Esophagus (tissue), 2 donors: Measurements from ENCODE around the gene SLC39A11. TPM values are rescaled to one million over a fixed set of nuclear protein-coding genes. Genes with fewer than 3 reads are reported as not detected.

Experiments used
- H3K27ac ChIP-seq, 2 donors: one replicate each; pipeline ENCODE4 v1.5.1; 2013; ENCODE audit warnings: low read depth in 2 of 2, mild to moderate bottlenecking in 2 of 2, inconsistent platforms in 1 of 2, low read length in 1 of 2, moderate library complexity in 1 of 2
- H3K27me3 ChIP-seq, 2 donors: one replicate each; pipeline ENCODE4 v1.6.1; 2013; ENCODE audit warnings: low read length in 2 of 2, control low read depth in 1 of 2, mild to moderate bottlenecking in 1 of 2; ENCODE audit not compliant: insufficient read depth in 2 of 2, control insufficient read depth in 1 of 2
- H3K36me3 ChIP-seq, 2 donors: one replicate each; pipeline ENCODE4 v1.6.1; 2013; ENCODE audit warnings: low read length in 1 of 2; ENCODE audit not compliant: control insufficient read depth in 2 of 2, insufficient read depth in 2 of 2
- H3K4me1 ChIP-seq, 2 donors: one replicate each; pipeline ENCODE4 v1.6.1; 2013; ENCODE audit warnings: low read length in 1 of 2; ENCODE audit not compliant: control insufficient read depth in 2 of 2, insufficient read depth in 2 of 2
- H3K4me3 ChIP-seq, 2 donors: one replicate each; pipeline ENCODE4 v1.5.1; 2013; ENCODE audit warnings: low read length in 2 of 2, mild to moderate bottlenecking in 2 of 2, low read depth in 1 of 2, moderate library complexity in 1 of 2
- H3K9me3 ChIP-seq, 2 donors: one replicate each; pipeline ENCODE4 v1.6.1; 2013; ENCODE audit warnings: mild to moderate bottlenecking in 2 of 2, low read depth in 1 of 2, low read length in 1 of 2, moderate library complexity in 1 of 2; ENCODE audit not compliant: control insufficient read depth in 2 of 2, insufficient read depth in 1 of 2
- WGBS, 2 donors: extraction: QIAGEN DNeasy Blood & Tissue Kit; methylation state at CpG; one replicate each; pipeline ENCODE4 v1.1.7; 2013; 5-methylcytosine and 5-hydroxymethylcytosine counted together
- polyA plus RNA-seq, 2 donors: library from polyadenylated mRNA; stranded (reverse); fragments of 200-250 nt; gene quantifications; one replicate each; pipeline ENCODE4 v1.2.3, GENCODE V29; 2013
- donor health status: healthy with polysubstance abuse.
- donor health status: Bipolar disorder and iron deficiency.

Gene SLC39A11
- polyA plus RNA-seq, 2 donors: 10.6 to 11.7 TPM

DNA sequence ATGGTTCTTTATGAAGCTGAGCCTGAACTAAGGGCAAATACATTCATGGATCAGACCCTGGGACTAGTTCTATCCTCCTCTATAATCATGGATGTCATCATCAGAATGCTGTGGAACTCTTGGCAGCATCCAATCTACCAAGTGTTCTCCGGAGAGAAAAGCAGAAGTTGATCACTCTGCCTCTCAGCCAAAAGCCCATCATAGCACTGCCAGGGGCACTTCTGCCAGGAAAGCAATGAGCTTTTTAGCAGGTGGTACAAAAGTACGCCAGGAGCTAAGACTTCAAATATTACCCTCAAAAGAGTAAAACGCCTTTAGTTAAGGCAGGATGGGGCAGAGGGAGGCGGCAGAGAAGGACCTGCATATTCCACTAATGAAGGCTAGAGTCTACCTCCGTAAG lies 279.0 kb downstream of the SLC39A11 start:
- no peaks in the 10 kb centered on the region for H3K4me1 ChIP-seq
- WGBS, 2 donors: 93 to 94% methylated on average over 5 of the region's 5 CpGs
- H3K9me3 ChIP-seq: no peaks in the 10 kb centered on the region
- peaks cover 0 to 4% of the 10 kb centered on the region in 2 donors for H3K36me3 ChIP-seq
- no peak overlapping the region for H3K27ac ChIP-seq
- no peak overlapping the region for H3K4me3 ChIP-seq
- H3K27me3 ChIP-seq: no peaks in the 10 kb centered on the region

DNA sequence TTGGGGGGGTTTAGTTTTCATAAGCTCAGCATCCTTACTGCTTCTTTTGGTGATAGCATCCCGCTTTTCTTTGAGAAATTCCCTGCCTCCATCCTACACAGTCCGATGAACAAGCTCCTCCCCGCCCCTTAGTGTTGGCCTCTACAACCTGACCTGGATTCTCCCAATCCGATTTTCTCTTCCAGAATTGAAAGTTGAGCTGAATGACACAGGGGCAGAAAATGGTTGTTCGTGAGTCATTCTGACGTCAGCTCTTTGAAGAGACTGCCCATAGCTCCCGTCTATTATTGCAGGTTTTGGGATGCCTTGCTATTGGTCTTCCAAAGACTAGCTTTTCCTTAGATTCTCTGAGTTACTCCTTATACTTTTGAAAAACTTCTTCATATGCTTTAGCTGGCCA lies 279.7 kb downstream of the SLC39A11 start:
- Histone ChIP-seq H3K27ac (no peak overlapping the region), H3K27me3 (no peaks in the 10 kb centered on the region), H3K4me3 (no peak overlapping the region), H3K9me3 (no peaks in the 10 kb centered on the region), H3K4me1 (no peaks in the 10 kb centered on the region), H3K36me3 (peaks cover 0 to 4% of the 10 kb centered on the region in 2 donors)
- 95 to 96% methylated on average over 7 of the region's 7 CpGs for WGBS, 2 donors

DNA sequence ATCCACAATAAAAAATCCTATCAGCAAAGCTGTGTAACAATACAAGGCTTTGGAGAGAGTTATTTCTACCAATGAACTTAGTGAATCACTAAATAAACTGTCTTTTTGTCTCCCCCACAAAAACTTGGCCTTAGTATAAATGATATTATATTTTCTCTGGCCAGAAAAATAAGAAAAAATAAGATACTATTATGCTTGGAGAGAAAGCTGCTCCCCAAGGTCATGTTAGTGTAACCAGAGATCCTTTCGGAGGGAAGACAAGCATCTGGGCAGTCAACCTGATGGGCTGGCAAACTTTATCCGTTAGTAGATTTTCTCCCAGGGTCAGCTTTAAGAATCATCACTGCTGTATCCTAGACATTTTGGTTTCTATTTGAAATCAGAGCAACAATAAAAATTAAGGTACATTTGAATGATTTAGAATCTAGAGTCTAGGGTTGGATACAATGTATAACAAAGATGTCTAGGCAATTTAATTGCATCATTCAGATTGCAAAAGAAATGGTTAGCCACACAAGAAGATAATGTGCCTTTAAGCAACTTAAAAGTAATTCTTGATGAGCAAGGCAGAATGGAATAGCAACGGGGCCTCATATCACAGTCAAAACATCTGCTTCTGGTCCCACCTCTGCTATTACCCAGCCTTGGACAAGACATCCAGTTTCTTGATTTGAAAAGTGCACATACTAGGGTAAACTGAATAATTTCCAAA lies 280.4 kb downstream of the SLC39A11 start:
- no peaks in the 10 kb centered on the region for H3K4me1 ChIP-seq
- H3K4me3 ChIP-seq: no peak overlapping the region
- no peaks in the 10 kb centered on the region for H3K9me3 ChIP-seq
- WGBS, 2 donors: 92 to 96% methylated on average over 3 of the region's 3 CpGs
- peaks cover 0 to 4% of the 10 kb centered on the region in 2 donors for H3K36me3 ChIP-seq
- no peaks in the 10 kb centered on the region for H3K27me3 ChIP-seq
- H3K27ac ChIP-seq: no peak overlapping the region

DNA sequence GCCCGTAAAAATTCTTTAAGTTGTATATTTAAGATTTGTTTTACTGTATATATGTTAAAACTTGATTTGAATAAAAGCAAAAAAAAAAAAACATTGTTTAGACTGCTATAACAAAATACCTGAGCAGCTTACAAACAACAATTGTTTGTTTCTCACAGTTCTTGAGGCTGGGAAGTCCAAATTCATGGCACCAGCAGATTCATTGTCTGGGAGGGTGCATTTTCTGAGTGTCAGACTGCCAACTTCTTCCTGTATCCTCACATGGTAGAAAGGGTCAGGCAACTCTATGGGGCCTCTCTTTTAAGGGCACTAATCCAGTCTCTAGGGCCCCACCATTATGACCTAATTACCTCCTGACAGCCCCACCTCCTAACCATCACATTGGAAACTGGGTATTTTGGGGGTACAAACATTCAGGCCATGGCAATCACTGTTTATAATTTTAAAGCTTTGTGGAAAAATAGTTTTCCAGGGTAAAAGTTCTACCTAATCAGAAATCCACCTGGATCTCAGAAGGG lies 281.4 kb downstream of the SLC39A11 start:
- Histone ChIP-seq H3K27ac (no peak overlapping the region), H3K4me1 (no peaks in the 10 kb centered on the region), H3K4me3 (no peak overlapping the region), H3K36me3 (peaks cover 0 to 4% of the 10 kb centered on the region in 2 donors), H3K27me3 (no peaks in the 10 kb centered on the region), H3K9me3 (no peaks in the 10 kb centered on the region)
- WGBS, 2 donors: 98 to 100% methylated on average over 1 of the region's 1 CpG

DNA sequence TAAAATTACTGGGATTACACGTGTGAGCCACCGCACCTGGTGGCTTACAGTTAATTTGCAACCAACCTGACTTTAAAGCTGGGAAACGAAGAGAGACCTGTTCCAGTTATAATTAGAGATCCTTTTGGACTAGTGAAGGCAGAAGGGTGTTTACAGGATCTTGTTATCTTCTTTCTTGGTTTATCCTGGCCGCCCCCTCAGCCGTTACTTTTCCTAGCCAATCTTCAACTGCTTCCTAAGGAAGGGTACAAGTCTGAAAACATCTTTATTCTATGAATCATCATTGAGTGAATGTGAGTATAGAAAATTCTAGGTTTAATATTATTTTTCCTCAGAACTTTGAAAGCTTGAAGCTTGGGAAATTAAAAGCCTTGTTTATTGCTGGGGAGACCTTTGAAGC lies 286.5 kb downstream of the SLC39A11 start:
- H3K4me3 ChIP-seq: no peak overlapping the region
- no peaks in the 10 kb centered on the region for H3K36me3 ChIP-seq
- H3K27ac ChIP-seq: no peak overlapping the region
- WGBS, 2 donors: 88 to 91% methylated on average over 5 of the region's 5 CpGs
- no peaks in the 10 kb centered on the region for H3K4me1 ChIP-seq
- H3K9me3 ChIP-seq: peaks cover 0 to 6% of the 10 kb centered on the region in 2 donors
- no peaks in the 10 kb centered on the region for H3K27me3 ChIP-seq

DNA sequence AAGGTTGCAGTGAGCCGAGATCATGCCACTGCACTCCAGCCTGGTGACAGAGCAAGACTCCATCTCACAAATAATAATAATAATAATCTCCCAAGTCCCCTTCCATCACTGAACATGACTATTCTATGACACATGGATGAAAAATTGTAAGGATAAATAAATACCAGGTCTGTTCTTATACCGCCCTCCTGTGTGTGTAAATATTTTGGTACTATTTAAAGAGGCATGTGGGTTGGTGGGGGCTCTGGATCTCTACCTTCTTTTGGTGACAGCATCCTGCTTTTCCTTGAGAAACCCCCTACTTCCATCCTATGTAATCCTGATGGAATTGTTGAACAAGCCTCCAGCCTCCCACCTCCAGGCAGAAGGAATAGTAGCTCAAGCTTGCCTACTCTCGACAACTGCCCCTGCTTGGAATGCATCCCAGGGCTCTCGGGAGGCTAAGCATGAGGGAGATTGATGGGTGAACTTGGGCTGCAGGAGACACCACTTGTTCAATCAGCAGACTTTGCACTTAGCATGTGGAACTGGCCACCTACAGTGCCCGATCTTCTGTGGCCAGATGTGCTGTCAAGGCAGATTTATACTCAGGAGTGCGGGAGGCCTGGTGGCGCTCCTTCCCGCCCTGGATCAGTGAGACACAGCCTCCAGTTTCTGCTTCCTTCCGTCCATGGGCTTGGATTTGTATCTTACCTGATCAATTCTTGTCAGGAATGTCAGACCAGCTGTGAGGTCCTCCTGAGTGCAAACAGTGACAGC lies 287.4 kb downstream of the SLC39A11 start:
- Histone ChIP-seq H3K27ac (no peak overlapping the region), H3K9me3 (peaks cover 0 to 8% of the 10 kb centered on the region in 2 donors), H3K4me1 (no peaks in the 10 kb centered on the region), H3K4me3 (no peak overlapping the region), H3K36me3 (no peaks in the 10 kb centered on the region), H3K27me3 (no peaks in the 10 kb centered on the region)
- 85 to 90% methylated on average over 9 of the region's 9 CpGs for WGBS, 2 donors

DNA sequence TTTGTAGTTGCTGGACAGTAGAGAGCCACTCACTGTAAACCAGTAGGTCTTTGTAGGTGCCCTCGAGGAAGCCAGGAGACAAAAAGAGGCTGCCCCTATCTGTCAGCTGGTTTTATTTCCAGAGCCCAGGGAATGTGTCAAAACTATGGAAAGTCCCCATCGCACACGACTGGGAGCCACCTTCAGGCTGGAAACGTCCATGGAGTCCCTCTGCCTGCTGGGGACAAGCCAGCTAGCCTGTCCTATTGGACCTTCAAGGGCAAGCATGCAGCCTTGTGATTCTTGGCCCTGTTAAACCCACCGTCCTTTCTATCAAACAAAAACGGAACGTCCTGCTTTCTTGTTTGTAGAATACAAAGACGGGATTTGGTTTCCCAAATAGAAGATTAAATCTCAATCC lies 289.8 kb downstream of the SLC39A11 start:
- WGBS, 2 donors: 73 to 84% methylated on average over 8 of the region's 8 CpGs
- H3K36me3 ChIP-seq: no peaks in the 10 kb centered on the region
- peaks cover 0 to 11% of the 10 kb centered on the region in 2 donors for H3K9me3 ChIP-seq
- no peak overlapping the region for H3K27ac ChIP-seq
- H3K4me1 ChIP-seq: no peaks in the 10 kb centered on the region
- H3K27me3 ChIP-seq: no peaks in the 10 kb centered on the region
- no peak overlapping the region for H3K4me3 ChIP-seq

DNA sequence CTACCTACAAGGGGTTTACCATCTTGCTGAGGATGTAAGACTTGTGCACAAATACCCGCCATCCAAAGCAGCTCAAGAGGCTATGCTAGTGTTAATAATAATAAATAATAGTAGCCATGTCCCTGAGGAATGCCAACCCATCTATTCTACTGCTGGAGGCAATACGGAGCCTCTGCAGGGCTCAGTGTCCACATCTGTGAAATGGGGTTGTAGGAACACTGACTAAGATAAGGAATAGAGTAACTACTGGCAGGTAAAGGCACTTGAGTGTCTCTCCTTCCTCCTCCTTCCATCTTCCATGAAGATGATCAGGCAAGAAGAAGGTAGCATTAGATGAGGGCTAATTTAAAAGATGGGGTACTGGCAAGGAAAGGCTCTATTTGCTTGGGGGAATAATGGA lies 295.3 kb downstream of the SLC39A11 start:
- Histone ChIP-seq H3K9me3 (peaks cover 0 to 8% of the 10 kb centered on the region in 2 donors), H3K27me3 (no peaks in the 10 kb centered on the region), H3K4me3 (no peak overlapping the region), H3K36me3 (peaks cover 0 to 3% of the 10 kb centered on the region in 2 donors), H3K27ac (no peak overlapping the region), H3K4me1 (no peaks in the 10 kb centered on the region)
- WGBS, 2 donors: 68 to 95% methylated on average over 2 of the region's 2 CpGs

DNA sequence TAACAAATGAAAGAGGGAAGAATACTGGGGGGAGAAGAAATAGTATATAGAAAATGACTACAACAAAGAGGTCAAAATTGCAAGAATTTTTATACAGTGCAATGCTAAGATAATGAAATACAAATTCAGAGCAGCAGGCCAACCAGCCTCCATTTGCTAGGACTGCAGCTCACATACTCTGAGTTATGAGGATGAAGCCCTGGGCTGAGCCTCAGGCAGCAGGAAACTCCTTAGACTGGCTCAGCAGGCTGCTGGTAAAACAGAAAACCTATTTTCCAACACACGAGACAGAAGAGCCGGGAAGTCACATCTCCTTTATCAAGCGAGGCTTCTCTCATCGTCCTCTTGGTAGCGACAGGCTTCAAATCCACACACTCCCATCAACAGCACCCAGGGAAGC lies 296.5 kb downstream of the SLC39A11 start:
- no peaks in the 10 kb centered on the region for H3K27me3 ChIP-seq
- peaks cover 0 to 5% of the 10 kb centered on the region in 2 donors for H3K9me3 ChIP-seq
- peaks cover 0 to 3% of the 10 kb centered on the region in 2 donors for H3K36me3 ChIP-seq
- H3K4me3 ChIP-seq: no peak overlapping the region
- H3K27ac ChIP-seq: no peak overlapping the region
- no peaks in the 10 kb centered on the region for H3K4me1 ChIP-seq
- WGBS, 2 donors: 90 to 92% methylated on average over 5 of the region's 5 CpGs
